ENCODE measurements around the gene HPCAL1. TPM values are rescaled to one million over a fixed set of nuclear protein-coding genes. Genes with fewer than 3 reads are reported as not detected.

Gene HPCAL1
- total and polyA plus RNA-seq, 10 of the 15 experiments (the other 5 are each of a cell fraction or from before 2014, with no cell fraction given), result 0.40 to 12.8 (median 7.9) TPM

- TF ChIP-seq, protein P1, sequence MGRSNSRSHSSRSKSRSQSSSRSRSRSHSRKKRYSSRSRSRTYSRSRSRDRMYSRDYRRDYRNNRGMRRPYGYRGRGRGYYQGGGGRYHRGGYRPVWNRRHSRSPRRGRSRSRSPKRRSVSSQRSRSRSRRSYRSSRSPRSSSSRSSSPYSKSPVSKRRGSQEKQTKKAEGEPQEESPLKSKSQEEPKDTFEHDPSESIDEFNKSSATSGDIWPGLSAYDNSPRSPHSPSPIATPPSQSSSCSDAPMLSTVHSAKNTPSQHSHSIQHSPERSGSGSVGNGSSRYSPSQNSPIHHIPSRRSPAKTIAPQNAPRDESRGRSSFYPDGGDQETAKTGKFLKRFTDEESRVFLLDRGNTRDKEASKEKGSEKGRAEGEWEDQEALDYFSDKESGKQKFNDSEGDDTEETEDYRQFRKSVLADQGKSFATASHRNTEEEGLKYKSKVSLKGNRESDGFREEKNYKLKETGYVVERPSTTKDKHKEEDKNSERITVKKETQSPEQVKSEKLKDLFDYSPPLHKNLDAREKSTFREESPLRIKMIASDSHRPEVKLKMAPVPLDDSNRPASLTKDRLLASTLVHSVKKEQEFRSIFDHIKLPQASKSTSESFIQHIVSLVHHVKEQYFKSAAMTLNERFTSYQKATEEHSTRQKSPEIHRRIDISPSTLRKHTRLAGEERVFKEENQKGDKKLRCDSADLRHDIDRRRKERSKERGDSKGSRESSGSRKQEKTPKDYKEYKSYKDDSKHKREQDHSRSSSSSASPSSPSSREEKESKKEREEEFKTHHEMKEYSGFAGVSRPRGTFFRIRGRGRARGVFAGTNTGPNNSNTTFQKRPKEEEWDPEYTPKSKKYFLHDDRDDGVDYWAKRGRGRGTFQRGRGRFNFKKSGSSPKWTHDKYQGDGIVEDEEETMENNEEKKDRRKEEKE (IDR thresholded peaks at IDR 0.05), result no peak
These were observed 94.7 kb downstream of the HPCAL1 start (continued) for GRCh38 chr2:10397297-10397875.

- H4K20me1 ChIP-seq (ENCODE audit: control insufficient read depth, insufficient read depth), result no peaks in the 10 kb centered on the region
- FAIRE-seq (no peak), DNase-seq (ENCODE audit: low read depth, low spot score) (no peak), ATAC-seq (no peak)
- BruUV-seq (replicated peaks), result no TSS peak
- ChIA-PET CTCF (no interaction called here), POLR2A (no interaction called here), RAD21 (ENCODE audit: unreplicated experiment) (no interaction called here), SMC1A (ENCODE audit: uncharacterized antibody, unreplicated experiment) (interaction anchor here (1.5 kb wide), 1 partner anchor 11 kb away, joined by 3 read pairs; no protein-coding TSS in a partner anchor)
- H3K9me3 ChIP-seq (replicated peaks; ENCODE audit: control insufficient read depth, insufficient read depth, low read length), result peaks cover 1% of the 10 kb centered on the region; the same call in 2 of the 3 replicates
- 10% methylated on average over 4 of the region's 4 CpGs for WGBS (ENCODE audit: insufficient coverage, insufficient replicate concordance, low lambda C conversion rate, missing lambda C conversion rate)
- no peak overlapping the region for H3K4me3 ChIP-seq
- H3K4me1 ChIP-seq (ENCODE audit: control insufficient read depth, insufficient read depth, low read length), result peaks cover 8% of the 10 kb centered on the region
- no peak overlapping the region for H3K27ac ChIP-seq (ENCODE audit: control insufficient read depth, insufficient read depth)
- in situ Hi-C loops (cut with MboI) (no loop called here), intact Hi-C loops (cut with micrococcal nuclease; ENCODE audit: unreplicated experiment) (no loop called here)
- H3K4me2 ChIP-seq (ENCODE audit: control insufficient read depth, insufficient read depth), result no peak overlapping the region
- no peak overlapping the region for H2AFZ ChIP-seq (ENCODE audit: control insufficient read depth, low read depth, low read length)
- H3K36me3 ChIP-seq (ENCODE audit: control insufficient read depth in 2 of 2, insufficient read depth in 2 of 2, low read length in 1 of 2), result no peaks in the 10 kb centered on the region; a peak in 1 of 4 replicates
- no peak overlapping the region for H3K9ac ChIP-seq (ENCODE audit: control insufficient read depth, insufficient read depth, low read length)
- H3K79me2 ChIP-seq (ENCODE audit: control insufficient read depth, insufficient read depth, low read length), result no peaks in the 10 kb centered on the region
- no peaks in the 10 kb centered on the region for H3K27me3 ChIP-seq (replicated peaks in 1 of 2; ENCODE audit: control insufficient read depth in 2 of 2, insufficient read depth in 2 of 2, low read length in 1 of 2)
- TF ChIP-seq NKRF (conservative IDR thresholded peaks at IDR 0.05) (no peak), JUND (IDR thresholded peaks at IDR 0.05; ENCODE audit: low read depth, low read length) (no peak), SRF (IDR thresholded peaks at IDR 0.05; ENCODE audit: low read depth in 2 of 2, low read length in 2 of 2) (no peak), ZBTB40 (IDR thresholded peaks at IDR 0.05; ENCODE audit: borderline replicate concordance) (no peak)
- TF ChIP-seq, protein P2, sequence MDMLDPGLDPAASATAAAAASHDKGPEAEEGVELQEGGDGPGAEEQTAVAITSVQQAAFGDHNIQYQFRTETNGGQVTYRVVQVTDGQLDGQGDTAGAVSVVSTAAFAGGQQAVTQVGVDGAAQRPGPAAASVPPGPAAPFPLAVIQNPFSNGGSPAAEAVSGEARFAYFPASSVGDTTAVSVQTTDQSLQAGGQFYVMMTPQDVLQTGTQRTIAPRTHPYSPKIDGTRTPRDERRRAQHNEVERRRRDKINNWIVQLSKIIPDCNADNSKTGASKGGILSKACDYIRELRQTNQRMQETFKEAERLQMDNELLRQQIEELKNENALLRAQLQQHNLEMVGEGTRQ (IDR thresholded peaks at IDR 0.05; ENCODE audit: borderline replicate concordance, low read depth, low read length), result no peak
- TF ChIP-seq, protein P3, sequence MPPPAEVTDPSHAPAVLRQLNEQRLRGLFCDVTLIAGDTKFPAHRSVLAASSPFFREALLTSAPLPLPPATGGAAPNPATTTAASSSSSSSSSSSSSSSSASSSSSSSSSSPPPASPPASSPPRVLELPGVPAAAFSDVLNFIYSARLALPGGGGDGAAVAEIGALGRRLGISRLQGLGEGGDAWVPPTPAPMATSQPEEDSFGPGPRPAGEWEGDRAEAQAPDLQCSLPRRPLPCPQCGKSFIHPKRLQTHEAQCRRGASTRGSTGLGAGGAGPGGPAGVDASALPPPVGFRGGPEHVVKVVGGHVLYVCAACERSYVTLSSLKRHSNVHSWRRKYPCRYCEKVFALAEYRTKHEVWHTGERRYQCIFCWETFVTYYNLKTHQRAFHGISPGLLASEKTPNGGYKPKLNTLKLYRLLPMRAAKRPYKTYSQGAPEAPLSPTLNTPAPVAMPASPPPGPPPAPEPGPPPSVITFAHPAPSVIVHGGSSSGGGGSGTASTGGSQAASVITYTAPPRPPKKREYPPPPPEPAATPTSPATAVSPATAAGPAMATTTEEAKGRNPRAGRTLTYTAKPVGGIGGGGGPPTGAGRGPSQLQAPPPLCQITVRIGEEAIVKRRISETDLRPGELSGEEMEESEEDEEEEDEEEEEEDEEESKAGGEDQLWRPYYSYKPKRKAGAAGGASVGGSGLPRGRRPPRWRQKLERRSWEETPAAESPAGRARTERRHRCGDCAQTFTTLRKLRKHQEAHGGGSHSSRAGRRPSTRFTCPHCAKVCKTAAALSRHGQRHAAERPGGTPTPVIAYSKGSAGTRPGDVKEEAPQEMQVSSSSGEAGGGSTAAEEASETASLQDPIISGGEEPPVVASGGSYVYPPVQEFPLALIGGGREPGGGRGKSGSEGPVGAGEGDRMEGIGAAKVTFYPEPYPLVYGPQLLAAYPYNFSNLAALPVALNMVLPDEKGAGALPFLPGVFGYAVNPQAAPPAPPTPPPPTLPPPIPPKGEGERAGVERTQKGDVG (CRISPR knock-in tag; IDR thresholded peaks at IDR 0.05), result no peak
These were observed 95.2 kb downstream of the HPCAL1 start for GRCh38 chr2:10397878-10398277.
